Measurements from ENCODE around the gene CAMK2D.

DNA sequence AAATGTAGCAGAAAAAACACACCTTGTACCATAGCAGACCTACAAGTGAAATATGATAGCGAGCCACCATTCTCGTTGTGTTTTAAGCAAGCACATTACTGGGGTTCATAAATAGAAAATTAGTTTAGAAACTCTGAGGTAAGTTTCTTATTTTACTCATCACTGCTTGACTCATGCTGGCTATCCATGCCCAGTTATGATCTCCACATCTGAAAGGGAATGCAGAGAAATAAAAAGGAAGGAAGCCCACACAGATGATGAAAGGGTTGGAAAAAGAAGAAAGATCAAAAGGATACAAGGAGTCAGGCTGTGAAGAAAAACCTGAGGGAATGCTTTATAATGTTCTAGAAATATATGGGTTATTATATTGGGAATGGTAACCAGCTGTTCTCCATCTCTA, 54.5 kb downstream of the CAMK2D start:
- TF ChIP-seq CTCF (conservative IDR thresholded peaks at IDR 0.05; ENCODE audit: low read depth, low read length) (no peak), EZH2 (IDR thresholded peaks at IDR 0.05; ENCODE audit: low read length, unreplicated experiment) (no peak)
